GM12891 (cell line): Measurements from ENCODE around the gene SEMA3A.

Experiments used
- POLR2A ChIP-seq: IDR thresholded peaks from 2 replicates; pipeline ENCODE4 v1.6.1; 2011; ENCODE audit warnings: low read depth, low read length, control low read depth
- POLR2AphosphoS5 ChIP-seq: IDR thresholded peaks from 2 replicates; pipeline ENCODE4 v1.6.1; 2011; ENCODE audit warnings: low read depth, low read length, control low read depth
- POU2F2 ChIP-seq: IDR thresholded peaks from 2 replicates; pipeline ENCODE4 v1.6.1; 2011; ENCODE audit warnings: low read depth, mild to moderate bottlenecking, control low read depth, low read length, moderate library complexity
- SPI1 ChIP-seq: IDR thresholded peaks from 2 replicates; pipeline ENCODE4 v1.6.1; 2011; ENCODE audit warnings: low read depth, low read length, control low read depth

DNA sequence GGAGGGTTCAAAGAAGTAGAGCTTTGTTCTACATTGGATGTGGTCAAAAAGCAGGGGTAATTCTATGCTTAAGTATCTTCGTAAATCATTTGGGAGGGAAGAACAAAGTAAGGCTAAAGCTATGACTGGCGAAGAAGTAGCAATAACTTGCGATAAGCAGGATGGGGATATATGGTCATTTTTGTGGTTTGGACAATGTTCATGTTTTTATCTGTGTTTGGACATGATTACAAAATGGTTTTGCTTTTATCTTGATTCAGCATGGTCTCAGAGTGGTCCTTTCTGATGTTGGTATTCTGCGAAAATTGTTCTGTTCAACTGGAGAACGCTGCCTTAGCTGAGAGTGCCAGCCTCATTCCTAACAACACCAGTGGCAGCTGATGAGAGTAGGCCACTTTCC, 208.8 kb downstream of the SEMA3A start:
- no peak for TF ChIP-seq POLR2A
- TF ChIP-seq SPI1 = no peak
- no peak for TF ChIP-seq POU2F2
- TF ChIP-seq POLR2AphosphoS5 = no peak
